ENCODE measurements around the gene CDYL. TPM values are rescaled to one million over a fixed set of nuclear protein-coding genes. Genes with fewer than 3 reads are reported as not detected.

CDYL gene
- total RNA-seq, 1 experiment from 2014 or later = 41.6 TPM

- H3K4me3 ChIP-seq (ENCODE audit: low read depth, low read length) = no peak overlapping the region
- intact Hi-C loops (cut with micrococcal nuclease; ENCODE audit: unreplicated experiment) = loop anchor here (5.0 kb wide), 1 partner anchor 675 kb away; no protein-coding TSS in a partner anchor
- no peaks in the 10 kb centered on the region for H3K9me3 ChIP-seq
- no TSS peak for BruUV-seq (replicated peaks)
- no peaks in the 10 kb centered on the region for H3K4me1 Mint-ChIP-seq (ENCODE audit: low read depth, unreplicated experiment)
- peaks cover 6% of the 10 kb centered on the region for H3K36me3 Mint-ChIP-seq (ENCODE audit: insufficient read depth, unreplicated experiment)
- H3K27me3 ChIP-seq (replicated peaks; ENCODE audit: control insufficient read depth, insufficient read depth, low read length) = no peaks in the 10 kb centered on the region
- H3K4me3 Mint-ChIP-seq (ENCODE audit: unreplicated experiment) = no peak overlapping the region
- H3K27me3 Mint-ChIP-seq (ENCODE audit: insufficient read depth, unreplicated experiment) = peaks cover 2% of the 10 kb centered on the region
- peak; percentile 45 to 47 for DNase-seq
- CTCF ChIA-PET = interaction anchor here (0.5 to 0.6 kb wide), 3 partner anchors 60 to 181 kb away, joined by 3 to 5 read pairs (median 3); no protein-coding TSS in a partner anchor
- H3K4me1 ChIP-seq = no peaks in the 10 kb centered on the region
- POLR2A ChIA-PET = no interaction called here
- peak in 1 of 2 experiments; percentile 45 for TF ChIP-seq CTCF (IDR thresholded peaks at IDR 0.05; ENCODE audit: insufficient read depth in 1 of 2, low read depth in 1 of 2, low read length in 1 of 2, severe bottlenecking in 1 of 2, unreplicated experiment in 1 of 2)
- H3K27ac Mint-ChIP-seq (ENCODE audit: unreplicated experiment) = no peak overlapping the region
- H3K9me3 Mint-ChIP-seq (ENCODE audit: unreplicated experiment) = no peaks in the 10 kb centered on the region
- H3K36me3 ChIP-seq (ENCODE audit: control insufficient read depth, insufficient read depth, low read length) = no peaks in the 10 kb centered on the region
Observed at GRCh38 chr6:4957521-4958231, 181.5 kb downstream of the CDYL start.

GRCh38 chr6:4958624-4959023, 182.4 kb downstream of the CDYL start:
- no peaks in the 10 kb centered on the region for H3K4me1 Mint-ChIP-seq (ENCODE audit: low read depth, unreplicated experiment)
- POLR2A ChIA-PET = no interaction called here
- intact Hi-C loops (cut with micrococcal nuclease; ENCODE audit: unreplicated experiment) = loop anchor here (5.0 kb wide), 1 partner anchor 676 kb away; no protein-coding TSS in a partner anchor
- no peaks in the 10 kb centered on the region for H3K36me3 ChIP-seq (ENCODE audit: control insufficient read depth, insufficient read depth, low read length)
- H3K36me3 Mint-ChIP-seq (ENCODE audit: insufficient read depth, unreplicated experiment) = peaks cover 6% of the 10 kb centered on the region
- H3K27me3 Mint-ChIP-seq (ENCODE audit: insufficient read depth, unreplicated experiment) = peaks cover 2% of the 10 kb centered on the region
- no TSS peak for BruUV-seq (replicated peaks)
- CTCF ChIA-PET = no interaction called here
- DNase-seq = no peak
- no peak overlapping the region for H3K4me3 Mint-ChIP-seq (ENCODE audit: unreplicated experiment)
- H3K4me3 ChIP-seq (ENCODE audit: low read depth, low read length) = no peak overlapping the region
- H3K9me3 ChIP-seq = no peaks in the 10 kb centered on the region
- no peak for TF ChIP-seq CTCF (IDR thresholded peaks at IDR 0.05; ENCODE audit: insufficient read depth in 1 of 2, low read depth in 1 of 2, low read length in 1 of 2, severe bottlenecking in 1 of 2, unreplicated experiment in 1 of 2)
- H3K27me3 ChIP-seq (replicated peaks; ENCODE audit: control insufficient read depth, insufficient read depth, low read length) = no peaks in the 10 kb centered on the region
- H3K9me3 Mint-ChIP-seq (ENCODE audit: unreplicated experiment) = no peaks in the 10 kb centered on the region
- H3K27ac Mint-ChIP-seq (ENCODE audit: unreplicated experiment) = no peak overlapping the region
- H3K4me1 ChIP-seq = no peaks in the 10 kb centered on the region

- no peak overlapping the region for H3K4me3 Mint-ChIP-seq (ENCODE audit: unreplicated experiment)
- DNase-seq = no peak
- no peaks in the 10 kb centered on the region for H3K4me1 Mint-ChIP-seq (ENCODE audit: low read depth, unreplicated experiment)
- BruUV-seq (replicated peaks) = no TSS peak
- ChIA-PET CTCF (no interaction called here), POLR2A (no interaction called here)
- no peaks in the 10 kb centered on the region for H3K27me3 ChIP-seq (replicated peaks; ENCODE audit: control insufficient read depth, insufficient read depth, low read length)
- H3K27ac Mint-ChIP-seq (ENCODE audit: unreplicated experiment) = no peak overlapping the region
- H3K36me3 ChIP-seq (ENCODE audit: control insufficient read depth, insufficient read depth, low read length) = no peaks in the 10 kb centered on the region
- intact Hi-C loops (cut with micrococcal nuclease; ENCODE audit: unreplicated experiment) = no loop called here
- H3K4me1 ChIP-seq = no peaks in the 10 kb centered on the region
- no peaks in the 10 kb centered on the region for H3K9me3 Mint-ChIP-seq (ENCODE audit: unreplicated experiment)
- H3K9me3 ChIP-seq = no peaks in the 10 kb centered on the region
- peaks cover 6% of the 10 kb centered on the region for H3K36me3 Mint-ChIP-seq (ENCODE audit: insufficient read depth, unreplicated experiment)
- no peak for TF ChIP-seq CTCF (IDR thresholded peaks at IDR 0.05; ENCODE audit: insufficient read depth in 1 of 2, low read depth in 1 of 2, low read length in 1 of 2, severe bottlenecking in 1 of 2, unreplicated experiment in 1 of 2)
- peaks cover 2% of the 10 kb centered on the region for H3K27me3 Mint-ChIP-seq (ENCODE audit: insufficient read depth, unreplicated experiment)
- no peak overlapping the region for H3K4me3 ChIP-seq (ENCODE audit: low read depth, low read length)
Observed at GRCh38 chr6:4961322-4962168, 185.3 kb downstream of the CDYL start.
